ENCODE results near the gene PLK4. TPM values are rescaled to one million over a fixed set of nuclear protein-coding genes. Genes with fewer than 3 reads are reported as not detected.
"Not testable (repeated sequence)": the region's sequence is repeated elsewhere in the genome, so short reads cannot be mapped to it uniquely, and the experiment has no call there.

The PLK4 gene

DNA sequence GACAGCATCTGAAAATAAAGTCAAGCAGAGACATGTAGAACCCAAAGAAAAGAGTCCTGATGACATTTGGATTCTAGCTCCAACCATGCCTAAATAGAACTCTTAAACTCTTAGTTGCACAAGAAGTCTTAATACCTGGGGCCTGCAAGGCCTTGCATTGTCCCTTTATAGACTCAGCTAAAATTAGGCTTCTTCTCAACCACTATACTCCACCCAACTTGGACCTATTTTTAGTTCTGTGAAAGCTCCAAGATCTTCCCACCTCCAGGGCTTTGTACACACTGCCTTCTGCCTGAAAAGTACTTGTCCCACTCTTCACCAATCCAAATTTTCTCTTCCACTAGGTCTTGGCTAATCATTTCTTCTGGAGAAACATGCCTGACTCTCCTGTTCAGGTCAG is 36.5 kb downstream of the PLK4 start:
- Histone ChIP-seq H3K27me3 (ENCODE audit: control insufficient read depth, insufficient read depth, low read length) (no peaks in the 10 kb centered on the region), H3K4me3 (ENCODE audit: low read length) (no peak overlapping the region), H3K4me2 (ENCODE audit: low read length) (no peak overlapping the region), H3K9me3 (replicated peaks; ENCODE audit: low read length) (no peaks in the 10 kb centered on the region), H3K36me3 (ENCODE audit: insufficient read depth, low read length) (peaks cover 20% of the 10 kb centered on the region), H3K9ac (ENCODE audit: low read depth, low read length) (no peak overlapping the region), H3K4me1 (ENCODE audit: control insufficient read depth, insufficient read depth, low read length) (no peaks in the 10 kb centered on the region)

GRCh38 chr4:127920521-127920920 is 39.8 kb downstream of the PLK4 start:
- H3K4me3 ChIP-seq (ENCODE audit: low read length) = no peak overlapping the region
- H3K9me3 ChIP-seq (replicated peaks; ENCODE audit: low read length) = no peaks in the 10 kb centered on the region
- H3K9ac ChIP-seq (ENCODE audit: low read depth, low read length) = no peak overlapping the region
- peaks cover 21% of the 10 kb centered on the region for H3K36me3 ChIP-seq (ENCODE audit: insufficient read depth, low read length)
- H3K27me3 ChIP-seq (ENCODE audit: control insufficient read depth, insufficient read depth, low read length) = no peaks in the 10 kb centered on the region
- no peaks in the 10 kb centered on the region for H3K4me1 ChIP-seq (ENCODE audit: control insufficient read depth, insufficient read depth, low read length)
- H3K4me2 ChIP-seq (ENCODE audit: low read length) = no peak overlapping the region

- no peaks in the 10 kb centered on the region for H3K27me3 ChIP-seq (ENCODE audit: control insufficient read depth, insufficient read depth, low read length)
- no peaks in the 10 kb centered on the region for H3K4me1 ChIP-seq (ENCODE audit: control insufficient read depth, insufficient read depth, low read length)
- no peak overlapping the region for H3K4me2 ChIP-seq (ENCODE audit: low read length)
- no peak overlapping the region for H3K9ac ChIP-seq (ENCODE audit: low read depth, low read length)
- H3K9me3 ChIP-seq (replicated peaks; ENCODE audit: low read length) = no peaks in the 10 kb centered on the region
- peaks cover 25% of the 10 kb centered on the region for H3K36me3 ChIP-seq (ENCODE audit: insufficient read depth, low read length)
- H3K4me3 ChIP-seq (ENCODE audit: low read length) = no peak overlapping the region
Observed at GRCh38 chr4:127922226-127922625, 41.5 kb downstream of the PLK4 start.

DNA sequence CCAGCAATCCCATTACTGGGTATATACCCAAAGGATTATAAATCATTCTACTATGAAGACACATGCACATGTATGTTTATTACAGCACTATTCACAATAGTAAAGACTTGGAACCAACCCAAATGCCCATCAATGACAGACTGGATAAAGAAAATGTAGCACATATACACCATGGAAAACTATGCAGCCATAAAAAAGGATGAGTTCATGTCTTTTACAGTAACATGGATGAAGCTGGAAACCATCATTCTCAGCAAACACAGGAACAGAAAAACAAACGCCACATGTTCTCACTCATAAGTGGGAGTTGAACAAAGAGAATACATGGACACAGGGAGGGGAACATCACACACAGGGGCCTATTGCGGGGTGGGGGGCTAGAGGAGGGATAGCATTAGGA is 45.0 kb downstream of the PLK4 start:
- H3K4me1 ChIP-seq (ENCODE audit: control insufficient read depth, insufficient read depth, low read length); H3K9me3 ChIP-seq (replicated peaks; ENCODE audit: low read length); H3K4me3 ChIP-seq (ENCODE audit: low read length); H3K9ac ChIP-seq (ENCODE audit: low read depth, low read length); H3K27me3 ChIP-seq (ENCODE audit: control insufficient read depth, insufficient read depth, low read length); H3K4me2 ChIP-seq (ENCODE audit: low read length): not testable (repeated sequence)
- peaks cover 17% of the 10 kb centered on the region for H3K36me3 ChIP-seq (ENCODE audit: insufficient read depth, low read length)

- Histone ChIP-seq H3K9ac (ENCODE audit: low read depth, low read length) (no peak overlapping the region), H3K9me3 (replicated peaks; ENCODE audit: low read length) (no peaks in the 10 kb centered on the region), H3K36me3 (ENCODE audit: insufficient read depth, low read length) (peaks cover 4% of the 10 kb centered on the region), H3K4me1 (ENCODE audit: control insufficient read depth, insufficient read depth, low read length) (no peaks in the 10 kb centered on the region), H3K4me3 (ENCODE audit: low read length) (no peak overlapping the region), H3K27me3 (ENCODE audit: control insufficient read depth, insufficient read depth, low read length) (no peaks in the 10 kb centered on the region), H3K4me2 (ENCODE audit: low read length) (no peak overlapping the region)
Observed at GRCh38 chr4:127930175-127930574, 49.5 kb downstream of the PLK4 start.

DNA sequence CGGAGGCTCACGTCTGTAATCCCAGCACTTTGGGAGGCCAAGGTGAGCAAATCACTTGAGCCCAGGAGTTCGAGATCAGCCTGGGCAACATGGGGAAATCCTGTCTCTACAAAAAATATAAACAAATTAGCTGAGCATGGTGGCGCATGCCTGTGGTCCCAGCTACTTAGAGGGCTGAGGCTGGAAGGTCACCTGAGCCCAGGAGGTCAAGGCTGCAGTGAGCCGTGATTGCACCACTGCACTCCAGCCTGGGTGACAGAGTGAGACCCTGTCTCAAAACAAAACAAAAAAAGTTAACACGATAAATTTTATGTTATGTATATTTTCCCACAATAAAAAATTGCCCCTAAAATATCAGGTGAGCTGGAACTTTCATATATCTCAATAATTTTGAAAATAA is 51.1 kb downstream of the PLK4 start:
- not testable (repeated sequence) for H3K27me3 ChIP-seq (ENCODE audit: control insufficient read depth, insufficient read depth, low read length); H3K9me3 ChIP-seq (replicated peaks; ENCODE audit: low read length); H3K4me3 ChIP-seq (ENCODE audit: low read length); H3K4me2 ChIP-seq (ENCODE audit: low read length); H3K36me3 ChIP-seq (ENCODE audit: insufficient read depth, low read length); H3K4me1 ChIP-seq (ENCODE audit: control insufficient read depth, insufficient read depth, low read length); H3K9ac ChIP-seq (ENCODE audit: low read depth, low read length)

DNA sequence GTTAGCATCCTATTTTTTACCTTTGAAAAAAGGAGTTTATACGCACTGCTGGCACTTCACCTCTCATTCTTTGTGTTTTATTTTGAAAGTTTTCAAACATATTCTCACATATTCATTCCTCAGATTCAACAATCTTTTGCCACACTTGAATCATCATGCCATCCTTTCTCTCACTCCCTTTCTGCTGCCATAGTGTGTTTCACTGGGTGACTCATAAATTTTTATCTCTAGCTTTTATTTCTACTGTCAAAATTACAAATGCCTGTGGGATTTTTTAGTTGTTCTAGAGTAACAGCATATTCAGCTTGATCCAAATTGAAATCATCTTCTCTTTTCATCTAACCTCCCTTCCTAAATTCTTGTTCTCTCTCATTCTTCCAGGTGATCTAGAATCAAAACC is 56.3 kb downstream of the PLK4 start:
- Histone ChIP-seq H3K4me2 (ENCODE audit: low read length) (no peak overlapping the region), H3K9ac (ENCODE audit: low read depth, low read length) (no peak overlapping the region), H3K9me3 (replicated peaks; ENCODE audit: low read length) (no peaks in the 10 kb centered on the region), H3K4me1 (ENCODE audit: control insufficient read depth, insufficient read depth, low read length) (peaks cover 10% of the 10 kb centered on the region), H3K27me3 (ENCODE audit: control insufficient read depth, insufficient read depth, low read length) (no peaks in the 10 kb centered on the region), H3K36me3 (ENCODE audit: insufficient read depth, low read length) (peaks cover 1% of the 10 kb centered on the region), H3K4me3 (ENCODE audit: low read length) (no peak overlapping the region)

Small RNA genes lying within 50 kb of the gene (small RNA-seq; reads per million reads assigned to genes)
- not detected for gene RNU6-583P
